ENCODE results near the gene CELF4.

GRCh38 chr18:37481491-37481890, 84.1 kb downstream of the CELF4 start:
- TF ChIP-seq CTCF (IDR thresholded peaks at IDR 0.05) = no peak
- no peak for TF ChIP-seq POLR2A (IDR thresholded peaks at IDR 0.05)
